HepG2 (cell line): ENCODE measurements around the gene PCGF5. TPM values are rescaled to one million over a fixed set of nuclear protein-coding genes. Genes with fewer than 3 reads are reported as not detected.

Experiments
- ATAC-seq: fragments of 200-7000 bp; cut with Tn5 transposase; 3 replicates; pipeline ENCODE4 v1.9.1; 2020; ENCODE audit warnings: mild to moderate bottlenecking, moderate library complexity
- BruUV-seq: library from RNA; stranded (reverse); fragments of 400-500 nt; replicated peaks from 2 replicates; lab custom pipeline; 2021; lab: Mats Ljungman, UMichigan
- CTCF ChIA-PET: fragments of 300-600 bp; formaldehyde crosslinking; extraction: SDS; loops from one replicate; lab custom pipeline; 2021; ENCODE audit warnings: low total read pairs, inconsistent platforms, low intra/inter-chr PET ratio; lab: Yijun Ruan, JAX
- POLR2A ChIA-PET: fragments of 350-600 bp; sonication (Branson Sonifier 250); formaldehyde crosslinking; loops from one replicate; lab custom pipeline; 2020; ENCODE audit warnings: antibody characterized with exemption, inconsistent platforms; lab: Yijun Ruan, JAX
- DNase-seq: peaks from one replicate; pipeline ENCODE4 v3.0.0-alpha.2; 2015; ENCODE audit warnings: low spot score
- FAIRE-seq: peaks from 3 replicates; lab custom pipeline; 2011; peaks lifted over from hg19 to GRCh38; lab: Jason Lieb, UNC
- H2AFZ ChIP-seq: one replicate; pipeline ENCODE4 v1.6.1; 2011; ENCODE audit warnings: low read length, inconsistent platforms
- H3K27ac ChIP-seq: fragments of 300-600 bp; 3 replicates; pipeline ENCODE4 v1.8.0; 2011; ENCODE audit warnings: mixed run types, mild to moderate bottlenecking, mixed read lengths, low read length, inconsistent platforms; ENCODE audit not compliant: insufficient read depth; ENCODE audit errors: extremely low read length
- H3K27me3 ChIP-seq, 2 experiments: fragments of 200-600 bp in 1 of 2; 2 replicates in 1 of 2; 3 replicates in 1 of 2; pipeline versions ENCODE4 v1.6.0 to v1.8.0; 2011; ENCODE audit warnings: low read length in 2 of 2, mild to moderate bottlenecking in 2 of 2, moderate library complexity in 2 of 2, inconsistent platforms in 1 of 2; ENCODE audit not compliant: insufficient read depth in 2 of 2, control insufficient read depth in 1 of 2
- H3K36me3 ChIP-seq, 2 experiments: fragments of 200-600 bp in 1 of 2; replicated peaks in 1 of 2; 2 replicates in 1 of 2; 3 replicates in 1 of 2; pipeline versions ENCODE4 v1.5.1 to v1.8.0; 2011; ENCODE audit warnings: low read length in 2 of 2, inconsistent platforms in 1 of 2; ENCODE audit not compliant: insufficient read depth in 2 of 2, control insufficient read depth in 1 of 2
- H3K4me1 ChIP-seq: 2 replicates; pipeline ENCODE4 v1.5.1; 2012; ENCODE audit warnings: low read length, inconsistent platforms; ENCODE audit not compliant: insufficient read depth
- H3K4me2 ChIP-seq: 2 replicates; pipeline ENCODE4 v1.6.0; 2011; ENCODE audit warnings: low read depth, low read length, inconsistent platforms
- H3K4me3 ChIP-seq, 3 experiments: fragments of 200-600 bp in 1 of 3; sonication (generic), shearing (Covaris generic) in 1 of 3; replicated peaks in 1 of 3; 2 replicates each; pipeline ENCODE4 v1.5.1; 2011 to 2016; ENCODE audit warnings: low read length in 3 of 3, inconsistent platforms in 2 of 3, low read depth in 2 of 3, mild to moderate bottlenecking in 2 of 3, control low read depth in 1 of 3, mixed read lengths in 1 of 3; ENCODE audit not compliant: insufficient read depth in 1 of 3
- H3K79me2 ChIP-seq: one replicate; pipeline ENCODE4 v1.6.1; 2011; ENCODE audit warnings: low read length, inconsistent platforms; ENCODE audit not compliant: insufficient read depth
- H3K9ac ChIP-seq: 2 replicates; pipeline ENCODE4 v1.6.0; 2011; ENCODE audit warnings: mild to moderate bottlenecking, low read depth, low read length, inconsistent platforms; ENCODE audit not compliant: insufficient read depth
- H3K9me3 ChIP-seq: 2 replicates; pipeline ENCODE4 v1.5.1; 2012; ENCODE audit warnings: mild to moderate bottlenecking, low read length
- H4K20me1 ChIP-seq: 2 replicates; pipeline ENCODE4 v1.6.0; 2011; ENCODE audit warnings: inconsistent platforms, mild to moderate bottlenecking, low read length, moderate library complexity; ENCODE audit not compliant: insufficient read depth
- CBX1 ChIP-seq: IDR thresholded peaks from one replicate; pipeline ENCODE4 v1.6.1; 2016; ENCODE audit warnings: antibody characterized with exemption, low read depth
- HIC2 ChIP-seq: sonication (generic); formaldehyde crosslinking; IDR thresholded peaks from 2 replicates; pipeline ENCODE4 v1.9.0; 2022; ENCODE audit warnings: low read depth, missing genetic modification reagents
- RAD21 ChIP-seq: fragments of 450-650 bp; formaldehyde crosslinking; IDR thresholded peaks from 2 replicates; pipeline ENCODE4 v1.5.0; 2020; ENCODE audit warnings: mild to moderate bottlenecking
- RXRA ChIP-seq: sonication (generic); formaldehyde crosslinking; IDR thresholded peaks from 2 replicates; pipeline ENCODE4 v1.5.1; 2020; ENCODE audit warnings: missing genetic modification reagents
- SAFB2 ChIP-seq: sonication (generic); formaldehyde crosslinking; IDR thresholded peaks from 2 replicates; pipeline ENCODE4 v1.5.1; 2020; ENCODE audit warnings: missing genetic modification reagents, low read depth, mild to moderate bottlenecking, borderline replicate concordance
- SPEN ChIP-seq: sonication (generic); formaldehyde crosslinking; IDR thresholded peaks from 2 replicates; pipeline ENCODE4 v1.5.1; 2020; ENCODE audit warnings: low read depth, mild to moderate bottlenecking, missing genetic modification reagents
- WIZ ChIP-seq: sonication (generic); formaldehyde crosslinking; IDR thresholded peaks from 2 replicates; pipeline ENCODE4 v1.5.1; 2020; ENCODE audit warnings: mild to moderate bottlenecking, missing genetic modification reagents
- ZNF121 ChIP-seq: sonication (generic); formaldehyde crosslinking; IDR thresholded peaks from 2 replicates; pipeline ENCODE4 v1.5.0; 2020; ENCODE audit warnings: mild to moderate bottlenecking, missing genetic modification reagents
- ZNF232 ChIP-seq: sonication (generic); formaldehyde crosslinking; IDR thresholded peaks from 2 replicates; pipeline ENCODE4 v1.4.0; 2020; ENCODE audit warnings: missing genetic modification reagents, borderline replicate concordance
- ZSCAN25 ChIP-seq: sonication (generic); formaldehyde crosslinking; IDR thresholded peaks from 2 replicates; pipeline ENCODE4 v1.8.0; 2022; ENCODE audit warnings: mild to moderate bottlenecking, missing genetic modification reagents
- in situ Hi-C: cut with HindIII; loops from 2 replicates; pipeline ENCODE4 v1.10.0; 2017; ENCODE audit warnings: low pct_unique_long_range_greater_than_20kb; ENCODE audit not compliant: extremely low pct_ligation_motif_present
- intact Hi-C: fragments of 100-400 bp; cut with micrococcal nuclease; formaldehyde crosslinking; loops from one replicate; pipeline ENCODE4 v1.10.0; 2022; ENCODE audit not compliant: unreplicated experiment
- polyA plus RNA-seq, 8 experiments: library from polyadenylated mRNA; depleted of rRNA in 3 of 8; stranded (reverse) in 7 of 8; unstranded in 1 of 8; fragments of >200 nt; fragmentation: Illumina TruSeq in 4 of 8; extraction: Trizol in 4 of 8; gene quantifications; 2 replicates each; pipeline versions ENCODE4 v1.2.1 to v1.2.3, GENCODE V29; 2011 to 2016; ENCODE audit warnings: low read depth in 4 of 8, missing spikeins in 1 of 8, mixed read lengths in 1 of 8; ENCODE audit not compliant: insufficient read depth in 1 of 8
- total RNA-seq, 5 experiments: library from RNA; depleted of rRNA; stranded (reverse); fragments of >200 nt; fragmentation: Illumina TruSeq; extraction: Trizol; gene quantifications; 2 replicates each; pipeline ENCODE4 v1.2.3, GENCODE V29; 2016; ENCODE audit warnings: low read depth in 1 of 5
- TF ChIP-seq, protein P1 (sequence below): sonication (generic); formaldehyde crosslinking; IDR thresholded peaks from 2 replicates; pipeline ENCODE4 v1.5.0; 2020; ENCODE audit warnings: mild to moderate bottlenecking, missing genetic modification reagents, borderline replicate concordance
- TF ChIP-seq, protein P2 (sequence below), 2 experiments: IDR thresholded peaks; 2 replicates each; pipeline ENCODE4 v1.6.1; 2011 to 2012; ENCODE audit warnings: low read length in 2 of 2, borderline replicate concordance in 1 of 2, low read depth in 1 of 2, mild to moderate bottlenecking in 1 of 2, moderate library complexity in 1 of 2
- TF ChIP-seq, protein P3 (sequence below): sonication (generic); formaldehyde crosslinking; IDR thresholded peaks from 2 replicates; pipeline ENCODE4 v1.5.1; 2020; ENCODE audit warnings: mild to moderate bottlenecking, missing genetic modification reagents, moderate library complexity

The PCGF5 gene
- total and polyA plus RNA-seq, 2 of the 13 experiments (the other 11 are each of a cell fraction or from before 2014, with no cell fraction given) = 61.3 to 138 TPM

DNA sequence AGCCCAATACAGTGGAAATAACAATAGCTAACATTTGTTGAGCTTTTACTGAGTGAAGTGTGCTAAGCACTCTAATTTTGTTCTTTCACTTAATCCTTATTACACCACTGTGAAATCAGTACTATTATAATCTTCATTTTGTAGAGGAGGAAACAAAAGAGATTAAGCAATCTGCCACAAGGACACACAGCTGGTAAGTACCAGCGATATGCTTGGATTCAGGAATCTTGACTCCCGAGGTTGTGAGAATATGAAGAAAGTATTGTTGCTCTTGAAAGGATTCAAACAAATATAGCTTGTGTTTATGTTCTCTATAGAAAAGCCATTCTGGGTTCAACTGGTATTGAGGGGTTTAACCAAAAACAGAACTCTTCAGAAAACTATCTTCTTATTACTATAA is 96.0 kb downstream of the PCGF5 start (continued):
- TF ChIP-seq, protein P1, sequence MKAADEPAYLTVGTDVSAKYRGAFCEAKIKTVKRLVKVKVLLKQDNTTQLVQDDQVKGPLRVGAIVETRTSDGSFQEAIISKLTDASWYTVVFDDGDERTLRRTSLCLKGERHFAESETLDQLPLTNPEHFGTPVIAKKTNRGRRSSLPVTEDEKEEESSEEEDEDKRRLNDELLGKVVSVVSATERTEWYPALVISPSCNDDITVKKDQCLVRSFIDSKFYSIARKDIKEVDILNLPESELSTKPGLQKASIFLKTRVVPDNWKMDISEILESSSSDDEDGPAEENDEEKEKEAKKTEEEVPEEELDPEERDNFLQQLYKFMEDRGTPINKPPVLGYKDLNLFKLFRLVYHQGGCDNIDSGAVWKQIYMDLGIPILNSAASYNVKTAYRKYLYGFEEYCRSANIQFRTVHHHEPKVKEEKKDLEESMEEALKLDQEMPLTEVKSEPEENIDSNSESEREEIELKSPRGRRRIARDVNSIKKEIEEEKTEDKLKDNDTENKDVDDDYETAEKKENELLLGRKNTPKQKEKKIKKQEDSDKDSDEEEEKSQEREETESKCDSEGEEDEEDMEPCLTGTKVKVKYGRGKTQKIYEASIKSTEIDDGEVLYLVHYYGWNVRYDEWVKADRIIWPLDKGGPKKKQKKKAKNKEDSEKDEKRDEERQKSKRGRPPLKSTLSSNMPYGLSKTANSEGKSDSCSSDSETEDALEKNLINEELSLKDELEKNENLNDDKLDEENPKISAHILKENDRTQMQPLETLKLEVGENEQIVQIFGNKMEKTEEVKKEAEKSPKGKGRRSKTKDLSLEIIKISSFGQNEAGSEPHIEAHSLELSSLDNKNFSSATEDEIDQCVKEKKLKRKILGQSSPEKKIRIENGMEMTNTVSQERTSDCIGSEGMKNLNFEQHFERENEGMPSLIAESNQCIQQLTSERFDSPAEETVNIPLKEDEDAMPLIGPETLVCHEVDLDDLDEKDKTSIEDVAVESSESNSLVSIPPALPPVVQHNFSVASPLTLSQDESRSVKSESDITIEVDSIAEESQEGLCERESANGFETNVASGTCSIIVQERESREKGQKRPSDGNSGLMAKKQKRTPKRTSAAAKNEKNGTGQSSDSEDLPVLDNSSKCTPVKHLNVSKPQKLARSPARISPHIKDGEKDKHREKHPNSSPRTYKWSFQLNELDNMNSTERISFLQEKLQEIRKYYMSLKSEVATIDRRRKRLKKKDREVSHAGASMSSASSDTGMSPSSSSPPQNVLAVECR = no peak
- TF ChIP-seq ZSCAN25 (CRISPR knock-in tag) (no peak), RAD21 (CRISPR knock-in tag) (no peak)

- Histone ChIP-seq H3K9ac (no peak overlapping the region), H3K4me1 (no peaks in the 10 kb centered on the region), H4K20me1 (no peaks in the 10 kb centered on the region), H3K27me3 (no peaks in the 10 kb centered on the region), H3K79me2 (no peaks in the 10 kb centered on the region), H3K4me2 (no peak overlapping the region), H3K4me3 (no peak overlapping the region), H3K27ac (no peak overlapping the region), H3K36me3 (no peaks in the 10 kb centered on the region), H3K9me3 (no peaks in the 10 kb centered on the region), H2AFZ (no peak overlapping the region)
- CTCF ChIA-PET = no interaction called here
- intact Hi-C loops = loop anchor here (10.0 kb wide), 1 partner anchor 237 kb away; no protein-coding TSS in a partner anchor
- ATAC-seq (no peak), FAIRE-seq (no peak), DNase-seq (no peak)
- in situ Hi-C loops = no loop called here
- POLR2A ChIA-PET = no interaction called here
- BruUV-seq = no TSS peak
- TF ChIP-seq RXRA (CRISPR knock-in tag) (no peak), CBX1 (no peak), ZNF232 (CRISPR knock-in tag) (no peak), HIC2 (CRISPR knock-in tag) (no peak), SAFB2 (CRISPR knock-in tag) (no peak), SPEN (no peak), WIZ (no peak), ZNF121 (CRISPR knock-in tag) (no peak)
- TF ChIP-seq, protein P2, sequence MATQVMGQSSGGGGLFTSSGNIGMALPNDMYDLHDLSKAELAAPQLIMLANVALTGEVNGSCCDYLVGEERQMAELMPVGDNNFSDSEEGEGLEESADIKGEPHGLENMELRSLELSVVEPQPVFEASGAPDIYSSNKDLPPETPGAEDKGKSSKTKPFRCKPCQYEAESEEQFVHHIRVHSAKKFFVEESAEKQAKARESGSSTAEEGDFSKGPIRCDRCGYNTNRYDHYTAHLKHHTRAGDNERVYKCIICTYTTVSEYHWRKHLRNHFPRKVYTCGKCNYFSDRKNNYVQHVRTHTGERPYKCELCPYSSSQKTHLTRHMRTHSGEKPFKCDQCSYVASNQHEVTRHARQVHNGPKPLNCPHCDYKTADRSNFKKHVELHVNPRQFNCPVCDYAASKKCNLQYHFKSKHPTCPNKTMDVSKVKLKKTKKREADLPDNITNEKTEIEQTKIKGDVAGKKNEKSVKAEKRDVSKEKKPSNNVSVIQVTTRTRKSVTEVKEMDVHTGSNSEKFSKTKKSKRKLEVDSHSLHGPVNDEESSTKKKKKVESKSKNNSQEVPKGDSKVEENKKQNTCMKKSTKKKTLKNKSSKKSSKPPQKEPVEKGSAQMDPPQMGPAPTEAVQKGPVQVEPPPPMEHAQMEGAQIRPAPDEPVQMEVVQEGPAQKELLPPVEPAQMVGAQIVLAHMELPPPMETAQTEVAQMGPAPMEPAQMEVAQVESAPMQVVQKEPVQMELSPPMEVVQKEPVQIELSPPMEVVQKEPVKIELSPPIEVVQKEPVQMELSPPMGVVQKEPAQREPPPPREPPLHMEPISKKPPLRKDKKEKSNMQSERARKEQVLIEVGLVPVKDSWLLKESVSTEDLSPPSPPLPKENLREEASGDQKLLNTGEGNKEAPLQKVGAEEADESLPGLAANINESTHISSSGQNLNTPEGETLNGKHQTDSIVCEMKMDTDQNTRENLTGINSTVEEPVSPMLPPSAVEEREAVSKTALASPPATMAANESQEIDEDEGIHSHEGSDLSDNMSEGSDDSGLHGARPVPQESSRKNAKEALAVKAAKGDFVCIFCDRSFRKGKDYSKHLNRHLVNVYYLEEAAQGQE (IDR thresholded peaks at IDR 0.05; ENCODE audit: borderline replicate concordance in 1 of 2, low read depth in 1 of 2, low read length in 2 of 2) = no peak
- TF ChIP-seq, protein P3, sequence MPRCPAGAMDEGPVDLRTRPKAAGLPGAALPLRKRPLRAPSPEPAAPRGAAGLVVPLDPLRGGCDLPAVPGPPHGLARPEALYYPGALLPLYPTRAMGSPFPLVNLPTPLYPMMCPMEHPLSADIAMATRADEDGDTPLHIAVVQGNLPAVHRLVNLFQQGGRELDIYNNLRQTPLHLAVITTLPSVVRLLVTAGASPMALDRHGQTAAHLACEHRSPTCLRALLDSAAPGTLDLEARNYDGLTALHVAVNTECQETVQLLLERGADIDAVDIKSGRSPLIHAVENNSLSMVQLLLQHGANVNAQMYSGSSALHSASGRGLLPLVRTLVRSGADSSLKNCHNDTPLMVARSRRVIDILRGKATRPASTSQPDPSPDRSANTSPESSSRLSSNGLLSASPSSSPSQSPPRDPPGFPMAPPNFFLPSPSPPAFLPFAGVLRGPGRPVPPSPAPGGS (CRISPR knock-in tag) = no peak
Observed at GRCh38 chr10:91317541-91317940, 97.1 kb downstream of the PCGF5 start.
